Epithelial cell of esophagus (primary cell): ENCODE measurements around the gene TXNRD2.
A peak's percentile ranks its signal among the peaks of the same experiment; 100 is the strongest.
"Not testable (repeated sequence)": the region's sequence is repeated elsewhere in the genome, so short reads cannot be mapped to it uniquely, and the experiment has no call there.

Source experiments
- DNase-seq: peaks from one replicate; pipeline ENCODE4 v3.0.0; 2010; ENCODE audit warnings: low read depth
- H3K4me3 ChIP-seq: 2 replicates; pipeline ENCODE4 v1.5.1; 2011; ENCODE audit warnings: mild to moderate bottlenecking, low read length, control low read depth
- CTCF ChIP-seq: IDR thresholded peaks from 2 replicates; pipeline ENCODE4 v1.5.1; 2011; ENCODE audit warnings: low read depth, mild to moderate bottlenecking, low read length, control low read depth, inconsistent platforms; ENCODE audit not compliant: insufficient read depth; ENCODE audit errors: missing control alignments

The TXNRD2 gene

GRCh38 chr22:19913337-19913936 lies 28.2 kb downstream of the TXNRD2 start:
- TF ChIP-seq CTCF: no peak
- no peak for DNase-seq
- no peak overlapping the region for H3K4me3 ChIP-seq

- no peak for TF ChIP-seq CTCF
- no peak overlapping the region for H3K4me3 ChIP-seq
- DNase-seq: peak; percentile 43
These were observed 29.2 kb downstream of the TXNRD2 start for GRCh38 chr22:19912271-19912999.

- DNase-seq: no peak
- no peak for TF ChIP-seq CTCF
- no peak overlapping the region for H3K4me3 ChIP-seq
These were observed 29.9 kb downstream of the TXNRD2 start for GRCh38 chr22:19911540-19912270.

GRCh38 chr22:19910180-19910744 lies 31.4 kb downstream of the TXNRD2 start:
- no peak for DNase-seq
- TF ChIP-seq CTCF: no peak
- no peak overlapping the region for H3K4me3 ChIP-seq

GRCh38 chr22:19909350-19910179 lies 32.1 kb downstream of the TXNRD2 start:
- no peak overlapping the region for H3K4me3 ChIP-seq
- DNase-seq: peak; percentile 74
- TF ChIP-seq CTCF: peak; percentile 88

GRCh38 chr22:19907902-19908301 lies 33.7 kb downstream of the TXNRD2 start:
- DNase-seq, H3K4me3 ChIP-seq: not testable (repeated sequence)

GRCh38 chr22:19906864-19907263 lies 34.8 kb downstream of the TXNRD2 start:
- DNase-seq, H3K4me3 ChIP-seq: not testable (repeated sequence)
